22Rv1 (cell line): Measurements from ENCODE around the gene GRHPR.

Experiments
- ZFX ChIP-seq: fragments of 450-650 bp; IDR thresholded peaks from 2 replicates; pipeline ENCODE4 v1.6.1; 2017; ENCODE audit warnings: antibody characterized with exemption, borderline replicate concordance
- TF ChIP-seq, protein P1 (sequence below): fragments of 450-650 bp; IDR thresholded peaks from 2 replicates; pipeline ENCODE4 v1.5.1; 2017; ENCODE audit warnings: mild to moderate bottlenecking

DNA sequence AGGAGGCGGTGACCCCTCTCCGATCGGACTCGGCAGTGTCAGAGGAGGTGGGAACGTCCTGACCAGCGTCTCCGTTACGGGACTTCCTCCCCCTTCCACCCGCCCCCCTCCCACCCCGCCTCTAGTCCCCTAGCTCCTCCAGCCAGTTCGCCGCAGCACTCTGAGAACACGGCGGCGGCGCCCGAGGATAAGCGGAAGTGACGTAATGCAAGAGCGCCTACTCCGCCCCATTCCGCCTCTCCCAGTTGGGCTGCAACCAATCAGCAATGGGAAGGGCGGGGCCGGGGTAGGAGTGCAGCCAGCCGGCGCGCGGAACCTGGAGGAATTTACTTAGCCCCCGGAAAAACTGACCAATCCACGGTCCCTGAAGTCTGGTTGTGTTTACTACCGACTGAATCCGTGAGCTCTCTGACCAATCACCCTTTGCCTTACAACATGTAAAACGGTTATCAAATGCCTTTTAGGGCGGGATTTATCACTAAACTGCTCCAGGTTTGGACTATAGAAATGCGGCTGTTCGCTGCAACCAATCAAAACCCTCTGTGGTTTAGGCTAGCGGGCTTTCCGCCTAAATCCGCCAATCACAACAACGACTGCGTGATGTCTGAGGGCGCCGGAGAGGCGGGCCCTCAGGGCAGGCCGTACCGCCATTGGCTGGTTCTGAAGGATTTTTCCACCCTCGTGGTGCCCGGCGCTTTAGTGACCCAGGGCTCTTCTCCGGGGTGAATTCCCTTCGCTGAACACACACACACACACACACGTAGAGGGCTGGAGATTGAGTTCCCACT lies 42.9 kb downstream of the GRHPR start, which contains the start of gene ZBTB5:
- TF ChIP-seq, protein P1, sequence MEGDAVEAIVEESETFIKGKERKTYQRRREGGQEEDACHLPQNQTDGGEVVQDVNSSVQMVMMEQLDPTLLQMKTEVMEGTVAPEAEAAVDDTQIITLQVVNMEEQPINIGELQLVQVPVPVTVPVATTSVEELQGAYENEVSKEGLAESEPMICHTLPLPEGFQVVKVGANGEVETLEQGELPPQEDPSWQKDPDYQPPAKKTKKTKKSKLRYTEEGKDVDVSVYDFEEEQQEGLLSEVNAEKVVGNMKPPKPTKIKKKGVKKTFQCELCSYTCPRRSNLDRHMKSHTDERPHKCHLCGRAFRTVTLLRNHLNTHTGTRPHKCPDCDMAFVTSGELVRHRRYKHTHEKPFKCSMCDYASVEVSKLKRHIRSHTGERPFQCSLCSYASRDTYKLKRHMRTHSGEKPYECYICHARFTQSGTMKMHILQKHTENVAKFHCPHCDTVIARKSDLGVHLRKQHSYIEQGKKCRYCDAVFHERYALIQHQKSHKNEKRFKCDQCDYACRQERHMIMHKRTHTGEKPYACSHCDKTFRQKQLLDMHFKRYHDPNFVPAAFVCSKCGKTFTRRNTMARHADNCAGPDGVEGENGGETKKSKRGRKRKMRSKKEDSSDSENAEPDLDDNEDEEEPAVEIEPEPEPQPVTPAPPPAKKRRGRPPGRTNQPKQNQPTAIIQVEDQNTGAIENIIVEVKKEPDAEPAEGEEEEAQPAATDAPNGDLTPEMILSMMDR = no peak
- no peak for TF ChIP-seq ZFX
